ENCODE measurements around the gene GSG1L.

GSG1L gene

GRCh38 chr16:27960619-27961295, 102.8 kb downstream of the GSG1L start:
- no peak for DNase-seq (ENCODE audit: extremely low read depth, low read depth)
- TF ChIP-seq CTCF (IDR thresholded peaks at IDR 0.05; ENCODE audit: low read depth, low read length), result no peak

GRCh38 chr16:27959914-27960313, 103.6 kb downstream of the GSG1L start:
- no peak for DNase-seq (ENCODE audit: extremely low read depth, low read depth)
- TF ChIP-seq CTCF (IDR thresholded peaks at IDR 0.05; ENCODE audit: low read depth, low read length), result no peak

GRCh38 chr16:27954191-27954590, 109.3 kb downstream of the GSG1L start:
- TF ChIP-seq CTCF (IDR thresholded peaks at IDR 0.05; ENCODE audit: low read depth, low read length), result no peak

GRCh38 chr16:27952811-27953210, 110.7 kb downstream of the GSG1L start:
- no peak for DNase-seq (ENCODE audit: extremely low read depth, low read depth)
- no peak for TF ChIP-seq CTCF (IDR thresholded peaks at IDR 0.05; ENCODE audit: low read depth, low read length)

More at GRCh38 chr16:27954191-27954590, 109.3 kb downstream of the GSG1L start:
- no peak for DNase-seq (ENCODE audit: extremely low read depth, low read depth)

- no peak for DNase-seq (ENCODE audit: extremely low read depth, low read depth)
- TF ChIP-seq CTCF (IDR thresholded peaks at IDR 0.05; ENCODE audit: low read depth, low read length), result no peak
Observed at GRCh38 chr16:27951489-27952120, 111.9 kb downstream of the GSG1L start.

GRCh38 chr16:27950206-27950887, 113.2 kb downstream of the GSG1L start:
- DNase-seq (ENCODE audit: extremely low read depth, low read depth), result no peak
- TF ChIP-seq CTCF (IDR thresholded peaks at IDR 0.05; ENCODE audit: low read depth, low read length), result no peak

- DNase-seq (ENCODE audit: extremely low read depth, low read depth), result no peak
- no peak for TF ChIP-seq CTCF (IDR thresholded peaks at IDR 0.05; ENCODE audit: low read depth, low read length)
Observed at GRCh38 chr16:27947696-27948095, 115.8 kb downstream of the GSG1L start.

Measured in AG09319 (cell line).